Adrenal gland (tissue), 5 donors: Measurements from ENCODE around the gene RAD54L.

Experiments
- CTCF ChIP-seq, 6 experiments: fragments of 450-650 bp in 4 of 6; fragments of 200-600 bp in 2 of 6; sonication (generic) in 1 of 6; IDR thresholded peaks; 1 replicate in 5 of 6; 2 replicates in 1 of 6; pipeline versions ENCODE4 v1.5.1 to v1.8.0; 2016 to 2021; ENCODE audit warnings: antibody characterized with exemption in 6 of 6, mild to moderate bottlenecking in 2 of 6, moderate library complexity in 1 of 6
- POLR2A ChIP-seq, 2 donors: fragments of 450-650 bp; IDR thresholded peaks; one replicate each; pipeline ENCODE4 v1.6.1; 2017; ENCODE audit warnings: antibody characterized with exemption in 2 of 2, mild to moderate bottlenecking in 2 of 2, moderate library complexity in 1 of 2
- donor health status: DM: no; HTN: no; CAD: no.

GRCh38 chr1:46236882-46237281, 10.7 kb upstream of the RAD54L start:
- no peak for TF ChIP-seq POLR2A (IDR thresholded peaks at IDR 0.05)
- TF ChIP-seq CTCF (IDR thresholded peaks at IDR 0.05): no peak
